ENCODE results near the gene SH2D3C.

DNA sequence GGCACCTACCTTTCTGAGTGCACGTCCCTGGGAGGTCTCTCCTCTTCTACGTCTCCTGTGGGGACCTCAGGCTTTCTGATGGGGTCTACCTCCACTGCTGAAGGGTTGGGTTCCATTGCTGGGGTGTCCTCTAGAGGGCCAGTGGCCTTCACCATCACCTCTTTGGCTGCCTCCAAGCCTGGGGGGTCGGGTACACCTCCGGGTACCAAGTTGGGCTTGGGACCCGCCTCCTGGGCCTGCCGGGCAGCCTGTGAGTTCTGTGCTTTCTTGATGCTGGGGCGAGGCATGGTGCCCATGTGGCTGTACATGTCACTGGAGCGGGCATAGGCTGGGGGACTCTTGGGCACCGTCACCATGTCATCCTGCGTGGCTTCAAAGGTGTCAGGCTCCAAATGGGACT, 4.5 kb downstream of the SH2D3C start:
- TF ChIP-seq GATA2 (IDR thresholded peaks at IDR 0.05; ENCODE audit: low read depth, low read length) (no peak), GATA3 (IDR thresholded peaks at IDR 0.05; ENCODE audit: low read depth, low read length) (no peak)

Measured in SH-SY5Y (cell line).